GM12891 (cell line): ENCODE data around the gene LRRC8A.

Source experiments
- DNase-seq: peaks from one replicate; pipeline ENCODE4 v3.0.0; 2011; ENCODE audit warnings: low spot score; ENCODE audit not compliant: insufficient read length
- FAIRE-seq: peaks from 2 replicates; lab custom pipeline; 2011; peaks lifted over from hg19 to GRCh38; lab: Jason Lieb, UNC
- PAX5 ChIP-seq: IDR thresholded peaks from 2 replicates; pipeline ENCODE4 v1.6.1; 2011; ENCODE audit warnings: low read length, moderate library complexity, mild to moderate bottlenecking; ENCODE audit not compliant: insufficient read depth, severe bottlenecking
- POLR2A ChIP-seq: IDR thresholded peaks from 2 replicates; pipeline ENCODE4 v1.6.1; 2011; ENCODE audit warnings: low read depth, low read length, control low read depth
- POLR2AphosphoS5 ChIP-seq: IDR thresholded peaks from 2 replicates; pipeline ENCODE4 v1.6.1; 2011; ENCODE audit warnings: low read depth, low read length, control low read depth
- POU2F2 ChIP-seq: IDR thresholded peaks from 2 replicates; pipeline ENCODE4 v1.6.1; 2011; ENCODE audit warnings: low read depth, mild to moderate bottlenecking, control low read depth, low read length, moderate library complexity
- SPI1 ChIP-seq: IDR thresholded peaks from 2 replicates; pipeline ENCODE4 v1.6.1; 2011; ENCODE audit warnings: low read depth, low read length, control low read depth
- TAF1 ChIP-seq: IDR thresholded peaks from 2 replicates; pipeline ENCODE4 v1.6.1; 2011; ENCODE audit warnings: low read depth, low read length, control low read depth

LRRC8A gene

DNA sequence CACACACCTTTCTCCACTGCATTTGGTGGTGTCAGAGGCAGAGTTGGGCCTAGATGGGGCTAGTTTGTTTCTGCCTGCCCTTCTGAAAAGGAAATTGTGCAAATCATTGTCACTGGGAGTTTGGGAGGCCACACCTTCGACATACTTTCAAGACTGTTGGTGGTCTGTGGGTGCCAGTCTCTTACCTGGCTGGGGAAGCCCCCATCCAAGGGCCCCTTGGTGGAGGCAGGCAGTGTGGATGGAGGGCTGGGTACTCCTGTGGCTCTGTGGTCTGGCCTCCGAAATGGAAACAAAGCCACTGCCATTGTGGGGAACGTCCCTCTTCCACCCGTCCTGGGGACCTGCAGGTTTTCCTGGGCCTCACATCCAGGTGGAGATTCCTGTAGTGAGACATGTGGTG is 27.9 kb downstream of the LRRC8A start:
- TF ChIP-seq TAF1, result no peak
- no peak for TF ChIP-seq POLR2A
- TF ChIP-seq POLR2AphosphoS5, result no peak
- TF ChIP-seq SPI1, result no peak
- no peak for TF ChIP-seq POU2F2
- no peak for TF ChIP-seq PAX5
- no peak for DNase-seq
- no peak for FAIRE-seq

DNA sequence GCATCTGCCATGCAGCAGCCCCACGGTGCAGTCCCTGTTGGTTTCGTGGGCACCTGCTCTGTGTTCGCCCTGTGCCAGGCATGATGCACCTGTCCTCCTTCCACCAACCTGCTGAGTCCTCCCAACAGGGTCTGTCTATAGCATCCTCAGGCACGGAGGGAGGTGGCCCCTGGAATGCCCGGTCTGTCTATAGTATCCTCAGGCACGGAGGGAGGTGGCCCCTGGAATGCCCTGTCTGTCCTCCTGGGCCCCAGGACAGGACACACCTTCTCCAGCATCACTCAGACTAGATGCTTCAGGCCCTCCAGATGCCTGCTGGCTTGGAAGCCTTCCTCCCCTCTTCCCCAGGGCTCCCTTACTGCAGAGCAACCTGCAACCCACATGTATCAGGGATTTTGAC is 29.0 kb downstream of the LRRC8A start:
- DNase-seq (no peak), FAIRE-seq (no peak)
- TF ChIP-seq PAX5, result no peak
- no peak for TF ChIP-seq TAF1
- no peak for TF ChIP-seq SPI1

DNA sequence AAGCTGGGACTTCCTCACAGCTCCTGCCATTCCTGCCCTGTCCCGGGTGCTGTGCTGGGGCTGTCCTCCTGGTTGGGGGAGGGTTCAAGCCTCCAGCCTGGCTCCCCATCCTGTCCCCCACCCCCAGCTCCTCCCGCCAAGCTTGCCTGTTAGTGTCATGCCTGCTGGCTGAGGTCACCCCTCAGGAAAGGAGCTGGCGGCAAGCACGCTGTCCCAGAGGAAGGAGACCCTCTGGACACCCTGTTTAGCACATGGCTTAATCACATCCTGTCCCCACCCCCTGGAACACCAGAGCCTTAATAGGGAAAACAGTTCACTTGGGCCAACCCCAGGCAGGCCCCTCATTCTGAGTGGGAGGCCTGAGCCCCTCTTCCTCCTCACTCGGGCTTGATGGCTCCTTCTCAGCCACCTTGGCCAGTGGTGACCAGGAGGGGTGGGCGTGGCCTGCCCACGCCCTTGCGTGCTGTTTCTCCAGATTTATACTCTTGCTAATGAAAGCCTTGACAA is 29.6 kb downstream of the LRRC8A start:
- FAIRE-seq, result no peak
- DNase-seq, result no peak
- no peak for TF ChIP-seq POLR2A

DNA sequence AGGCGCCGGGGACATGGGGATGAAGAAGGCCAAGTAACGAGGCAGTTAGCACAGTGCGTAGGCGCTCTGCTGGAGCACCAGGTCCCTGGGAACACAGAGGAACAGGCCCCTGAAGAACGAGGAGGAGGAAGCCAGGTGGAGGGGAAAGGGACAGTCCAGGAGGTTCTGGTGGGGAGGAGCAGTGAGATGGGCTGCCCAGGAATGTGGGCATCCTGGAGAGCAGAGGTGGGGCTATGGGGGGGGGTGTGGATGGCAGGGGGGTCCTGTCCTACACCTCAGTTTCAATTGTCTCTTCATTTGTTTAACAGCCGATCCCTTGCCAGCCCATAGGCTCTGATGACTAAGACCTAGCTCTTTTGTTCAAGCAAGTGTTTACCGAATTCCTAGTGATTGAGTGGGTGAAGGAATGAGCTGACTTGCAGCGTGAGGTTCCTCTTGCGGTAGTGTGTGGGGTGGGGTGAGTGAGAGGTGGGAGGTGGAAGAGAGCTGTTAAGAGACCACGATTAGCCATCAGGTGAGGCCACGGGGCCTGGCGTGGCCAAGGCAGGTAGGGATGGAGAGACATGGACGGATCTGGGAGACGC is 30.4 kb downstream of the LRRC8A start:
- no peak for DNase-seq
- TF ChIP-seq POU2F2 (no peak), POLR2A (no peak), PAX5 (no peak), TAF1 (no peak), SPI1 (no peak), POLR2AphosphoS5 (no peak)
- no peak for FAIRE-seq

DNA sequence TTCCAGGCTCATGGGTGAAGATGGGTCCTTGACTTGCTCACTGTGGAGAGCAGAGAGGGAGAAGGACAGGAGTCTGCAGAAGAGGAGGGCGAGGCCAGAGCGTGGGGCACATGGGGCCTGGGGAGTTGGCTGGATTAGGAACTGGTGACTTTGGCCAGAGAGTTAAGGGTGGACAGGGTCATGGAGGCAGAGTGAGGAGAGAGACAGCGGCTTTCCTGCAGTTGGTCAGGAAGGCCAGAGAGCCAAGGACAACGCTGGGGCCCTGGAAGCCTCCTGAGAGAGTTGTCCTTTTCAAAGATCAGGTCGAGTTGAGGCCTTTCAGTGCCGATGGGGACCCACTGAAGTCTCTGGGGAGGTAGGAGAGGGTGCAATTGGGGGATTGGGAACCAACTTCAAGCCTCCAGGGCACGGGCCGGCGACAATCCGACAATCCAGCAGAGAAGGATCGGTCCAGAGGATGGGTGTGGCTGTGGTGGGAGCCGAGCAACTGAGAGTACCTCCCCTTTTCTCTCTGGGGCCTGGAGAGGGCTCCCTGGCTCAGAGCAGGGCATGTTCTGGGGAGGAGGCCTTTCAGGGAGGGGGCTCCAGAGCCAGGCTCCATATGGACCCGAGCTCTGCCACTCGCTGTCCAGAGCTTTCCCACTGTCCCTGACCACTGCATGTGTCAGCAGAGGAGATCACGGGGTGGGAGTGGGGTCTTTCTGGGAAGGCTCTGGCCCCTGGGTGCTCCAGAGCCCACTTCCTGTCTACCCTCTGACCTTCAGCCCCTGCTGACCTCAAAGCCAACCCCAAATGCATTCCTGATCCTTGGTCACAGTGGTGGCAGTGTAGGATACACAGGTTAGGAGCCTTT is 31.3 kb downstream of the LRRC8A start:
- DNase-seq (no peak), FAIRE-seq (no peak)
- no peak for TF ChIP-seq SPI1
- TF ChIP-seq POLR2AphosphoS5, result no peak
- TF ChIP-seq POLR2A, result no peak
- TF ChIP-seq TAF1, result no peak
- TF ChIP-seq POU2F2, result no peak
- no peak for TF ChIP-seq PAX5

DNA sequence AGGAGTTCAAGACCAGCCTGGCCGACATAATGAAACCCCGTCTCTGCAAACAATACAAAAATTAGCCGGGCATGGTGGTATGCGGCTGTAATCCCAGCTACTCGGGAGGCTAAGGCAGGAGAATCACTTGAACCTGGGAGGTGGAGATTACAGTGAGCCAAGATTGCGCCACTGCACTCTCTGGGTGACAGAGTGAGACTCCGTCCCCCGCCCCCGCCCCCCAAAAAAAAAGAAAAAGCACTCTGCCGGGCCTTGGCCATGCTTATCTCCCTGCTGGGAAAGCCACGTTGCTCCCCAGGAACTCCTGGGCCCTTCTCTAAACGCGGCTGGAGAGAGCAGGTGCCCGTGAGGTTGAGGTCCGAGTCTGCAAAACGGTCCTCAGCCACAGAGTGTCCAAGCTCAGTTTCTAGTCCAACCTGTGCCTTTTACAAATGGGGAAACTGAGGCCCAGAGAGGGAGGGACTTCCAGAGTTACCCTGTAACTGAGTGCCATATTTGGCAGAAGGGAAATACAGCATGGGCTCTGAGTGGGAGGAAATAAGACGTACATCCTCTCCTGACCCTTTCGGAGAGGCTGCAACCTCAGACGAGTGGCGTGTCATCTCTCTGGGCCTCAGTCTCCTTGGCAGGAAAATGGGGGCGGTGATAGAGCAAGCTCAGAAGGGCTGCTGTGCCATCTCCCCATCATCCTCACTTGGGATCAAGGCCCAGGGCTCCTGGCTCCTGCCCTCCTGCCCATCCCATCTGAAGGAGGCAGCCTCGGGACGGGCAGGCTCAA is 32.3 kb downstream of the LRRC8A start:
- FAIRE-seq (no peak), DNase-seq (no peak)
- no peak for TF ChIP-seq POLR2AphosphoS5
- TF ChIP-seq PAX5, result no peak
- TF ChIP-seq POLR2A, result no peak
- TF ChIP-seq TAF1, result no peak
- no peak for TF ChIP-seq POU2F2
- no peak for TF ChIP-seq SPI1

DNA sequence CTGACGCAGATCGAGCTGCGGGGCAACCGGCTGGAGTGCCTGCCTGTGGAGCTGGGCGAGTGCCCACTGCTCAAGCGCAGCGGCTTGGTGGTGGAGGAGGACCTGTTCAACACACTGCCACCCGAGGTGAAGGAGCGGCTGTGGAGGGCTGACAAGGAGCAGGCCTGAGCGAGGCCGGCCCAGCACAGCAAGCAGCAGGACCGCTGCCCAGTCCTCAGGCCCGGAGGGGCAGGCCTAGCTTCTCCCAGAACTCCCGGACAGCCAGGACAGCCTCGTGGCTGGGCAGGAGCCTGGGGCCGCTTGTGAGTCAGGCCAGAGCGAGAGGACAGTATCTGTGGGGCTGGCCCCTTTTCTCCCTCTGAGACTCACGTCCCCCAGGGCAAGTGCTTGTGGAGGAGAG is 34.3 kb downstream of the LRRC8A start:
- FAIRE-seq, result no peak
- DNase-seq, result no peak
- TF ChIP-seq TAF1, result no peak
- no peak for TF ChIP-seq SPI1
- no peak for TF ChIP-seq PAX5
- no peak for TF ChIP-seq POLR2AphosphoS5
- TF ChIP-seq POU2F2, result no peak
- no peak for TF ChIP-seq POLR2A

DNA sequence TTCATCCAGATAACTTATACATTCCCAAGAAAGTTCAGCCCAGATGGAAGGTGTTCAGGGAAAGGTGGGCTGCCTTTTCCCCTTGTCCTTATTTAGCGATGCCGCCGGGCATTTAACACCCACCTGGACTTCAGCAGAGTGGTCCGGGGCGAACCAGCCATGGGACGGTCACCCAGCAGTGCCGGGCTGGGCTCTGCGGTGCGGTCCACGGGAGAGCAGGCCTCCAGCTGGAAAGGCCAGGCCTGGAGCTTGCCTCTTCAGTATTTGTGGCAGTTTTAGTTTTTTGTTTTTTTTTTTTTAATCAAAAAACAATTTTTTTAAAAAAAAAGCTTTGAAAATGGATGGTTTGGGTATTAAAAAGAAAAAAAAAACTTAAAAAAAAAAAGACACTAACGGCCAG is 34.8 kb downstream of the LRRC8A start:
- DNase-seq (no peak), FAIRE-seq (no peak)
- TF ChIP-seq PAX5 (no peak), POLR2AphosphoS5 (no peak), TAF1 (no peak), POU2F2 (no peak), SPI1 (no peak), POLR2A (no peak)

DNA sequence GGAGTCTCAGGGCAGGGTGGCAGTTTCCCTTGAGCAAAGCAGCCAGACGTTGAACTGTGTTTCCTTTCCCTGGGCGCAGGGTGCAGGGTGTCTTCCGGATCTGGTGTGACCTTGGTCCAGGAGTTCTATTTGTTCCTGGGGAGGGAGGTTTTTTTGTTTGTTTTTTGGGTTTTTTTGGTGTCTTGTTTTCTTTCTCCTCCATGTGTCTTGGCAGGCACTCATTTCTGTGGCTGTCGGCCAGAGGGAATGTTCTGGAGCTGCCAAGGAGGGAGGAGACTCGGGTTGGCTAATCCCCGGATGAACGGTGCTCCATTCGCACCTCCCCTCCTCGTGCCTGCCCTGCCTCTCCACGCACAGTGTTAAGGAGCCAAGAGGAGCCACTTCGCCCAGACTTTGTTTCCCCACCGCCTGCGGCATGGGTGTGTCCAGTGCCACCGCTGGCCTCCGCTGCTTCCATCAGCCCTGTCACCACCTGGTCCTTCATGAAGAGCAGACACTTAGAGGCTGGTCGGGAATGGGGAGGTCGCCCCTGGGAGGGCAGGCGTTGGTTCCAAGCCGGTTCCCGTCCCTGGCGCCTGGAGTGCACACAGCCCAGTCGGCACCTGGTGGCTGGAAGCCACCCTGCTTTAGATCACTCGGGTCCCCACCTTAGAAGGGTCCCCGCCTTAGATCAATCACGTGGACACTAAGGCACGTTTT is 35.4 kb downstream of the LRRC8A start:
- DNase-seq (no peak), FAIRE-seq (no peak)
- TF ChIP-seq PAX5 (no peak), POLR2A (no peak), TAF1 (no peak), SPI1 (no peak)
